LNCAP (cell line): ENCODE measurements around the gene ABCA7.

Experiments used
- CTCF ChIP-seq: fragments of 450-650 bp; IDR thresholded peaks from 2 replicates; pipeline ENCODE4 v1.5.1; 2017; ENCODE audit warnings: mild to moderate bottlenecking

ABCA7 gene

DNA sequence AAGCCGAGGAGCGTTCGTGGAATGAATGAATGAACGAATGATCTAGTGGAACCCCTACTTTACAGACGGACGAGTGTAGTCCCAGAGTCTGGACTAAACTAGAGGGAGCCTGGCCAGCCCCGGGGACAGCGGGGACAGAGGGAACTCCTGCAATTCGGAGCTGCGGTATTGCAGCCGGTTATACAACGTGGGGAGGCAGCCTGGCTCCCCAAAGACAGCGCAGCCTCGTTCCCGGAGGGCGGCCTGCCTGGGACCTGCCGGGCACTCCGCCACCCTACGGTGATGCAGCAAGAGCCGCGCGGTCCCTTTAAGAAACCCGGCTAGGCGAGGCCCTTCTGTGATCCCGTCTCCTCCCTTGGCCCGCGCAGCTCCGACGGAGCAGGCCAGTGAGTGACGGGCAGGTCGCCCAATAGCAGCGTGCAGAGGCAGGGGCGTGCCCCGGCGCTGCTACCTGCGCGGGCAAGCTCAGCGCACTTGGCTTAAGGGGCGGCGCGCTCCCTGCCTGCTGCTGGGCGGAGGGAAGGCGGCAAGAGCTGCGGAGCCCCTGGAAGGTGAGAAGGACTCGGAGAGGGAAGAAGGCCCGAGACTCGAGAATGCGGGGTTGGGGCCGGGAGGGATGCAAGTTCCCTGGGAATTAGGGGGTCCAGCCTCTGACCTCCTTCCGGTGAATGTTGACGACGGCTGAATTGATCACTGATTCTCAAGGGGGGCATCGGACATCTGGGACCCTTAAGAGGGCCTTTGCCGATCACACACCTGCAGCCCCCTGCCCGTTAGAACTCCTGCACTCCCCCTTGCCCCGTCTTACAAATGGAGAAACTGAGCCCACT, at the start of gene ABCA7:
ABCA7 (plus strand) TSS at position 462 of the 830 bp plus-strand sequence. CDS start 1,255 bp downstream, outside the sequence.
- TF ChIP-seq CTCF, result no peak

GRCh38 chr19:990119-990571, 49.8 kb upstream of the ABCA7 start:
- TF ChIP-seq CTCF, result no peak

GRCh38 chr19:990746-991145, 49.2 kb upstream of the ABCA7 start:
- TF ChIP-seq CTCF, result no peak

GRCh38 chr19:991174-991931, 48.6 kb upstream of the ABCA7 start:
- TF ChIP-seq CTCF, result no peak

- no peak for TF ChIP-seq CTCF
Observed at GRCh38 chr19:991932-992669, 47.8 kb upstream of the ABCA7 start.

DNA sequence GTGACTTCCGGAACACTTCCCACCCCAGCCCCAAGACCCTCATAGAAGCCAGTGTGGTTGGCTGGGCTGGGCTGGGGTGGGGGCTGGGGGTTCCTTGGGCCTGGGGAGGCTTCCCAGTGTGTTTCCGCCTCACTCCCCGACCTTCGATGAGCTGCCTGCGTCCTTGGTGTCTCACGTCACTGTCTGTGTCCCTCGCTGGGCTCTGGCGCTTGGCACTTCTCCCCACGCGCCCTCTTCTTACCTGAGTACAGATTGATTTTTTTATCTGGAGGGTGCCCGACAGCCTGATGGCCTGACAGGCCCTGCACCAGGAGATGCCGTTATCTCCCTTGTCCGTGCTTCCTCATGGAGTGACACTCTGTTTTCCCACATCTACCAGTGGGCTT, 47.2 kb upstream of the ABCA7 start:
- no peak for TF ChIP-seq CTCF

DNA sequence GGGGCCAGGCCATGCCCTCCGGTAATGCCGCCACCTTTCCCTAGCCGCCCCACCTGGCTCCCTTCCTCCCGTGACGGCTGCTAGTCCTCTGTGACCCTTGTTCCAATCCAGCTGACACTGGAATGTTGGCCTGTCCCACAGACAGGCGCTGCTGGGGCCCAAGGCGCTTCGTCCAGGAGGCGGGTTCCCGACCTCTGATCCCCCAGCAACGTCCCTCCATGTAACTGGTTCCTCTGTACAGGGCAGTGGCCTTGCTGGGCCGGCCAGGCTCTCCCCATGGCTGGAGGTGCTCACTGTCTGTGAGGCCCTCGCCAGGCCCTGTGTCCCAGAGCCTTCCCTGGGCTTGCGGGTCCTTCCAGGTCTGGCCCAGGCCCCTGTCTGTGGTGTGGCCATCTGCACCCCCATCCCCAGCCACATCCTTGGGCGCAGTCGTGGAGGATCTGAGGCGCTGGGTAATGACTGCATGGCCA, 46.5 kb upstream of the ABCA7 start:
- no peak for TF ChIP-seq CTCF
